GM19099 (cell line): ENCODE data around the gene MROH9.

ENCODE experiments used
- POLR2A ChIP-seq: IDR thresholded peaks from 3 replicates; pipeline ENCODE4 v1.6.1; 2011; ENCODE audit warnings: low read depth; ENCODE audit not compliant: insufficient read length; ENCODE audit errors: extremely low read depth

MROH9 gene

DNA sequence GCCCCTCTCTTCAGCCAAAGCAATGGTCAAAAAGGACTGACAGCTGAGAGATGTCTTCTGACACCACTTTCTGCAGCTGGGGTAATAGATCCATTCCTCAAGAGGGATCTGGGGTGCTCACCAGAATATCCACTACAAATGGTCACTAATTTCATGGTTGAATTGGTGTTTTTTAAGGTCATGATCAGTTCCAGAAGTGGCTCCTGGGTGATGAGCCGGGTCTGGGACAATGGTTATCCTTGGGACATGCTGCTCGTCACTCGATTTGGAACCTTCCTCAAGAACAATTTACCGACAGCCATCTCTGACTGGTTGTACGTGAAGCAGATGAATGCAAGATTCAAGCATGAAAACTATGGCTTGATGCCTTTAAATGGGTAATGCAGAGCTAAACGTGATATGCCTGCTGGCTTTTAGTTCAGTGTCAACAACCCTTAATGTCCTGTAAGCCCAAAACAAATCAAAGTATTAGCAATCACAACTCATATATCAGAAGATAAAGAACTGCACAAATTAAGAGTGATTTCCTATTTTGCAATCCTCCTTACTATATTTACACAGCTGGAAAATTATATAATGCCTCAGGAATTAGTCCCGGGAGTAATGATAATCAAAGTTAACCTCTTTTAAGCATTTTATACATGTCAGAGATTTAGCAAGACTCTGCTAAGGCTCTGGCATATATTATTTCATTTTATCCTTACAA is 175.4 kb downstream of the MROH9 start:
- no peak for TF ChIP-seq POLR2A

DNA sequence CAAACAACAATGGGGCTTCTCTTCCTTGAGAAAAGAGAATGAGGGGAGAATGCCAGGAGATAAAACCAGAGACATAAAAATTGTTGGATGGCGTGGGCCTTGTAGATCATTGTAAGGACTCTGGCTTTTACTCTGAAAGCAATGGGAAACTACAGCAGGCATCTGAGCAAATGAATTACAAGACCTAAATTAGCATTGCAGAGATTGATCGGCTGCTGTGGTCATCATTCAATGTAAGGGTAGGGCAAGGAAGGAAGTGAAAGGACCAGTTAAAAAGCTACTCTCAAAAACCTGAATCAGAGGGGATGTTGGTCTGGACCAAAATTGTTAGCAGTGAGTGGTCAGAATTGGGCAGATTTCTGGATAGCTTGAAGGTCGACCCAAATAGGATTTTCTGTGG is 176.8 kb downstream of the MROH9 start:
- no peak for TF ChIP-seq POLR2A

GRCh38 chr1:171113382-171113781 is 178.0 kb downstream of the MROH9 start:
- TF ChIP-seq POLR2A, result no peak
